ENCODE results near the gene DNAH14. TPM values are rescaled to one million over a fixed set of nuclear protein-coding genes. Genes with fewer than 3 reads are reported as not detected.

DNAH14 gene
- total RNA-seq, 1 experiment from 2014 or later, result 33.2 TPM

DNA sequence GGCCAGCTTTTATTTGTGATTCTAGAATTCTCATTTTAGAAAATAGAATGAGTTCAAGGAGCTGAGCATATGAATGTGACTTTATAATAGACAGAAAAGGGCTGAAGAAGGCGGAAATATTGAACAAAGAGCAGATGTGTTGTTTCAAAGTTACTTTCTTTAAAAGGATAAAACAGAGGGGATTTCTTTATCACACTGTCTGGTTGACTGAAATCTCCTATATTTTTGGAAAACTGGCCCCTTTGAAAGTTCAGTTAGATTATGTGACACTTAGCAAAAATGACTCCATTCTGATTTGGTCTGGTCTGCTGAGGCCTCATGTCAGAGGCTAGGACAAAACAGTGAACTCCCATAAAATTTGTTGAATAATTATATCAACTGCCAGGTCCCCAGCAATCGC lies 46.4 kb upstream of the DNAH14 start:
- no peaks in the 10 kb centered on the region for H3K79me2 ChIP-seq (ENCODE audit: insufficient read depth, low read length)
- no peak overlapping the region for H3K4me2 ChIP-seq (ENCODE audit: low read length)
- no peaks in the 10 kb centered on the region; the same call in 1 of the 2 replicates for H3K27me3 ChIP-seq (ENCODE audit: insufficient read depth, low read length)
- no peaks in the 10 kb centered on the region for H4K20me1 ChIP-seq (ENCODE audit: insufficient read depth)
- H3K27ac ChIP-seq (ENCODE audit: low read depth, low read length), result no peak overlapping the region
- H3K4me3 ChIP-seq (replicated peaks in 1 of 2; ENCODE audit: low read depth in 1 of 2, low read length in 2 of 2), result no peak overlapping the region
- ChIA-PET POLR2A (no interaction called here), CTCF (no interaction called here), RAD21 (ENCODE audit: low non-redundant PET in 1 of 2, low total read pairs in 2 of 2, uncharacterized antibody in 2 of 2, unreplicated experiment in 2 of 2) (no interaction called here)
- H3K9ac ChIP-seq (ENCODE audit: low read length), result no peak overlapping the region
- intact Hi-C loops (cut with micrococcal nuclease), result no loop called here
- TF ChIP-seq, protein P1, sequence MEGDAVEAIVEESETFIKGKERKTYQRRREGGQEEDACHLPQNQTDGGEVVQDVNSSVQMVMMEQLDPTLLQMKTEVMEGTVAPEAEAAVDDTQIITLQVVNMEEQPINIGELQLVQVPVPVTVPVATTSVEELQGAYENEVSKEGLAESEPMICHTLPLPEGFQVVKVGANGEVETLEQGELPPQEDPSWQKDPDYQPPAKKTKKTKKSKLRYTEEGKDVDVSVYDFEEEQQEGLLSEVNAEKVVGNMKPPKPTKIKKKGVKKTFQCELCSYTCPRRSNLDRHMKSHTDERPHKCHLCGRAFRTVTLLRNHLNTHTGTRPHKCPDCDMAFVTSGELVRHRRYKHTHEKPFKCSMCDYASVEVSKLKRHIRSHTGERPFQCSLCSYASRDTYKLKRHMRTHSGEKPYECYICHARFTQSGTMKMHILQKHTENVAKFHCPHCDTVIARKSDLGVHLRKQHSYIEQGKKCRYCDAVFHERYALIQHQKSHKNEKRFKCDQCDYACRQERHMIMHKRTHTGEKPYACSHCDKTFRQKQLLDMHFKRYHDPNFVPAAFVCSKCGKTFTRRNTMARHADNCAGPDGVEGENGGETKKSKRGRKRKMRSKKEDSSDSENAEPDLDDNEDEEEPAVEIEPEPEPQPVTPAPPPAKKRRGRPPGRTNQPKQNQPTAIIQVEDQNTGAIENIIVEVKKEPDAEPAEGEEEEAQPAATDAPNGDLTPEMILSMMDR (IDR thresholded peaks at IDR 0.05 in 2 of 3, conservative IDR thresholded peaks at IDR 0.05 in 1 of 3; ENCODE audit: borderline replicate concordance in 1 of 3, insufficient read depth in 1 of 3, low read depth in 2 of 3, low read length in 2 of 3), result no peak
- no peak for TF ChIP-seq SP1 (IDR thresholded peaks at IDR 0.05; ENCODE audit: low read depth)
- TF ChIP-seq, protein P2, sequence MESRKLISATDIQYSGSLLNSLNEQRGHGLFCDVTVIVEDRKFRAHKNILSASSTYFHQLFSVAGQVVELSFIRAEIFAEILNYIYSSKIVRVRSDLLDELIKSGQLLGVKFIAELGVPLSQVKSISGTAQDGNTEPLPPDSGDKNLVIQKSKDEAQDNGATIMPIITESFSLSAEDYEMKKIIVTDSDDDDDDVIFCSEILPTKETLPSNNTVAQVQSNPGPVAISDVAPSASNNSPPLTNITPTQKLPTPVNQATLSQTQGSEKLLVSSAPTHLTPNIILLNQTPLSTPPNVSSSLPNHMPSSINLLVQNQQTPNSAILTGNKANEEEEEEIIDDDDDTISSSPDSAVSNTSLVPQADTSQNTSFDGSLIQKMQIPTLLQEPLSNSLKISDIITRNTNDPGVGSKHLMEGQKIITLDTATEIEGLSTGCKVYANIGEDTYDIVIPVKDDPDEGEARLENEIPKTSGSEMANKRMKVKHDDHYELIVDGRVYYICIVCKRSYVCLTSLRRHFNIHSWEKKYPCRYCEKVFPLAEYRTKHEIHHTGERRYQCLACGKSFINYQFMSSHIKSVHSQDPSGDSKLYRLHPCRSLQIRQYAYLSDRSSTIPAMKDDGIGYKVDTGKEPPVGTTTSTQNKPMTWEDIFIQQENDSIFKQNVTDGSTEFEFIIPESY (IDR thresholded peaks at IDR 0.05; ENCODE audit: extremely low read depth, insufficient replicate concordance, low read length), result no peak
- no peak for TF ChIP-seq POLR2A (IDR thresholded peaks at IDR 0.05; ENCODE audit: borderline replicate concordance, extremely low read depth, insufficient read depth, insufficient read length)
- no peak for TF ChIP-seq POLR2AphosphoS5 (IDR thresholded peaks at IDR 0.05; ENCODE audit: low read depth, low read length)
- ATAC-seq (no peak), DNase-seq (ENCODE audit: low read depth, low spot score) (no peak)
- H3K4me1 ChIP-seq (ENCODE audit: control insufficient read depth in 1 of 2, insufficient read depth in 2 of 2, low read length in 2 of 2), result no peaks in the 10 kb centered on the region
- no peak overlapping the region for H2AFZ ChIP-seq (ENCODE audit: low read depth, low read length, poor library complexity, severe bottlenecking)
- H3K36me3 ChIP-seq (ENCODE audit: control insufficient read depth in 1 of 2, insufficient read depth in 2 of 2, low read length in 2 of 2), result no peaks in the 10 kb centered on the region
- peaks cover 0 to 9% of the 10 kb centered on the region in 2 experiments; a peak in 2 of 4 replicates for H3K9me3 ChIP-seq (ENCODE audit: control insufficient read depth in 1 of 2, insufficient read depth in 1 of 2, low read depth in 1 of 2, low read length in 2 of 2)
- no peaks in the 10 kb centered on the region for H3K9me2 ChIP-seq (ENCODE audit: insufficient read depth)
- no TSS peak for BruUV-seq (replicated peaks)
